GM23248 (cell line): ENCODE data around the gene TCP11. TPM values are rescaled to one million over a fixed set of nuclear protein-coding genes. Genes with fewer than 3 reads are reported as not detected.
A peak's percentile ranks its signal among the peaks of the same experiment; 100 is the strongest.
"Not testable (repeated sequence)": the region's sequence is repeated elsewhere in the genome, so short reads cannot be mapped to it uniquely, and the experiment has no call there.

Source experiments
- DNase-seq: peaks from one replicate; pipeline ENCODE4 v3.0.0-alpha.2; 2015
- H2AFZ ChIP-seq: fragments of 200-600 bp; sonication (generic); 2 replicates; pipeline ENCODE4 v1.6.1; 2016; ENCODE audit warnings: antibody characterized with exemption
- H3F3A ChIP-seq: fragments of 200-600 bp; sonication (generic); 2 replicates; pipeline ENCODE4 v1.6.1; 2016; ENCODE audit warnings: mild to moderate bottlenecking, antibody characterized with exemption, mixed run types; ENCODE audit not compliant: insufficient read depth
- H3K27ac ChIP-seq: fragments of 200-600 bp; sonication (generic); 2 replicates; pipeline ENCODE4 v1.5.1; 2016; ENCODE audit warnings: mild to moderate bottlenecking
- H3K27me3 ChIP-seq: fragments of 200-600 bp; sonication (generic); replicated peaks from 2 replicates; pipeline ENCODE4 v1.6.1; 2016; ENCODE audit warnings: mild to moderate bottlenecking; ENCODE audit not compliant: insufficient read depth
- H3K36me3 ChIP-seq: fragments of 200-600 bp; sonication (generic); 2 replicates; pipeline ENCODE4 v1.6.1; 2016; ENCODE audit warnings: low read depth, mild to moderate bottlenecking
- H3K4me1 ChIP-seq: fragments of 200-600 bp; sonication (generic); 2 replicates; pipeline ENCODE4 v1.6.1; 2016; ENCODE audit warnings: mild to moderate bottlenecking; ENCODE audit not compliant: insufficient read depth
- H3K4me2 ChIP-seq: fragments of 200-600 bp; sonication (generic); one replicate; pipeline ENCODE4 v1.6.1; 2016; ENCODE audit warnings: mild to moderate bottlenecking; ENCODE audit not compliant: unreplicated experiment
- H3K4me3 ChIP-seq: fragments of 200-600 bp; sonication (generic); 2 replicates; pipeline ENCODE4 v1.5.1; 2016; ENCODE audit warnings: mild to moderate bottlenecking
- H3K79me2 ChIP-seq: fragments of 200-600 bp; sonication (generic); 2 replicates; pipeline ENCODE4 v1.6.1; 2016; ENCODE audit warnings: mild to moderate bottlenecking; ENCODE audit not compliant: insufficient read depth
- H3K9ac ChIP-seq: fragments of 200-600 bp; sonication (generic); 2 replicates; pipeline ENCODE4 v1.6.1; 2016; ENCODE audit warnings: mild to moderate bottlenecking
- H3K9me2 ChIP-seq: fragments of 200-600 bp; sonication (generic); 2 replicates; pipeline ENCODE4 v1.6.1; 2016; ENCODE audit warnings: mixed run types, mild to moderate bottlenecking, moderate library complexity; ENCODE audit not compliant: insufficient read depth
- H3K9me3 ChIP-seq: fragments of 200-600 bp; sonication (generic); one replicate; pipeline ENCODE4 v1.6.1; 2017; ENCODE audit warnings: low read depth
- H4K20me1 ChIP-seq: fragments of 200-600 bp; sonication (generic); 2 replicates; pipeline ENCODE4 v1.6.0; 2016; ENCODE audit not compliant: insufficient read depth
- EZH2 ChIP-seq: fragments of 200-600 bp; sonication (generic); IDR thresholded peaks from 2 replicates; pipeline ENCODE4 v1.6.1; 2018; ENCODE audit warnings: antibody characterized with exemption, mild to moderate bottlenecking; ENCODE audit not compliant: insufficient read depth, poor library complexity, severe bottlenecking
- EZH2phosphoT487 ChIP-seq: fragments of 200-600 bp; sonication (generic); IDR thresholded peaks from 2 replicates; pipeline ENCODE4 v1.6.1; 2018; ENCODE audit warnings: antibody characterized with exemption, moderate library complexity, mild to moderate bottlenecking, low read depth; ENCODE audit not compliant: insufficient read depth
- WGBS, 2 experiments: methylation state at CpG; one replicate each; pipeline ENCODE4 v1.1.6; 2015 to 2017; ENCODE audit warnings: low lambda C conversion rate in 2 of 2, low coverage in 1 of 2; ENCODE audit errors: missing lambda C conversion rate in 2 of 2; 5-methylcytosine and 5-hydroxymethylcytosine counted together
- in situ Hi-C: fragments of 300-500 bp; cut with MboI; formaldehyde crosslinking; loops from 2 replicates; pipeline ENCODE4 v1.15.0; 2020
- polyA plus RNA-seq: library from polyadenylated mRNA; unstranded; fragments of >200 nt; fragmentation: Nextera tagmentation; extraction: Ambion mirVana; gene quantifications from 2 replicates; pipeline ENCODE4 v1.2.1, GENCODE V29; 2016
- total RNA-seq: library from RNA; depleted of rRNA; stranded (reverse); fragments of >200 nt; shearing (Covaris generic); gene quantifications from 2 replicates; pipeline ENCODE4 v1.2.3, GENCODE V29; 2014

Gene TCP11
- total and polyA plus RNA-seq, 2 experiments from 2014 or later: not detected

DNA sequence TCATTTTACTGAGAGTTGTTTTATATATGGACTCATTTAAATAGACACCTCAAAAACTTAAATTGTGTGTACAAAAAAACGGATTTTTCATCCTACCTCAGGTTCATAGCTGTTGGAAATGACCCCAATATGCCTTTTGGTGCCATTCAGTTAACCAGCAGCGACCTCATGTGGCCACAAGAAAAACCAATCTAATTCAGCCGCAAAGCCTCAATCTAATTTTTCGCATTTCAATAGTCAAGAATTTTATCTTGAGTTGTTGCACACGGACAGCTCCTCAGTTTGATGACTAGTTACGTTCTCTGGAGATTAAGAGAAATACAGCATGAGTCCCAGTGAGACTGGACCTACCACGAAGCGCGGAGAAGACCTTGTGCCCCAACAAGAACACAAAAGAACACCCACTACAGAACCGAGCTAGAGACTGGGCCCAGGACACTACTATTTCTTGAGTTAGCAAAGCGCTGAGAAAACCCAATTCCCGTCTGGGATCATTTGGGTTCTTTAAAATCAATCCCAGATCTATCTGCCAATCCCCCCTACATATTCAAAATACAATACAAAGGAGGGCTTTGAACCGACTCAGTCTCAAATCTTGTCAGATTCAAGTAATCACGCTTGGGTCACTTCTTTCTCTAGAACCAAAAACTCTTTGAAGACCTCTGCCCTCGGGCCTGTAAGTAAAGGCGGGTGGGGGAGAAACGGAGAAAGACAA, 1.1 kb downstream of the TCP11 start:
- Histone ChIP-seq H3K9me2 (no peaks in the 10 kb centered on the region), H3F3A (peaks cover 4% of the 10 kb centered on the region; the same call in 1 of the 2 replicates), H3K9me3 (no peaks in the 10 kb centered on the region), H4K20me1 (no peaks in the 10 kb centered on the region), H3K27ac (no peak overlapping the region), H3K79me2 (no peaks in the 10 kb centered on the region), H3K27me3 (no peaks in the 10 kb centered on the region), H3K36me3 (no peaks in the 10 kb centered on the region), H2AFZ (peak overlapping the region; percentile 51; the same call in 1 of the 2 replicates), H3K9ac (no peak overlapping the region), H3K4me3 (no peak overlapping the region), H3K4me2 (no peak overlapping the region), H3K4me1 (peaks cover 10% of the 10 kb centered on the region)
- TF ChIP-seq EZH2: no peak
- no peak for TF ChIP-seq EZH2phosphoT487
- peak; percentile 74 for DNase-seq
- in situ Hi-C loops: loop anchor here (10.0 kb wide), 2 partner anchors 65 to 155 kb away; no protein-coding TSS in a partner anchor
- 34 to 35% methylated on average over 17 of the region's 17 CpGs for WGBS, 2 experiments

DNA sequence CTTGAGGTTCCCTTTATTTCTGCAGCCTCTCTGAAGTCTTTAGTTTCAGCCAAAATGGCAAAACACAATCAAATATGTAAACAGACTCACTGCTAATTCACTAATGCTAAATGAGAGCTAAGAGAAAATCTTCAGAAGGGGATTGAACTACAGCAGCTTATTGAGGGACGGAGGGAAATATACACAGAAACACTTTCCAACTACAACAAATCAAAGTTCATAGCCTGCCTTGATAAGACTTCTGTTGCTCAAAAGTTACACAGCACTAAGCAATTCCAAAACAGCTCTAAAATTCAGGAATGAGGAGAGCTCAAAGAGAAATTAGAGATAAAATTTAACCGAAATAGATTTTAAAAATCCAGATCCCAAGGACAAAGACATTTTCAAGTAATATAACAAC, 1.7 kb downstream of the TCP11 start:
- no peaks in the 10 kb centered on the region for H3K9me3 ChIP-seq
- WGBS, 2 experiments: 57 to 59% methylated on average over 2 of the region's 2 CpGs
- H3K9ac ChIP-seq: no peak overlapping the region
- no peak overlapping the region for H3K4me3 ChIP-seq
- H3K79me2 ChIP-seq: no peaks in the 10 kb centered on the region
- no peak overlapping the region for H3K27ac ChIP-seq
- peaks cover 10% of the 10 kb centered on the region for H3K4me1 ChIP-seq
- H3K27me3 ChIP-seq: no peaks in the 10 kb centered on the region
- H3F3A ChIP-seq: peaks cover 4% of the 10 kb centered on the region; the same call in 1 of the 2 replicates
- no peaks in the 10 kb centered on the region for H4K20me1 ChIP-seq
- H3K9me2 ChIP-seq: no peaks in the 10 kb centered on the region
- H2AFZ ChIP-seq: no peak overlapping the region
- TF ChIP-seq EZH2 (no peak), EZH2phosphoT487 (no peak)
- in situ Hi-C loops: loop anchor here (10.0 kb wide), 1 partner anchor 155 kb away; no protein-coding TSS in a partner anchor
- DNase-seq: no peak
- H3K36me3 ChIP-seq: no peaks in the 10 kb centered on the region
- H3K4me2 ChIP-seq: no peak overlapping the region

DNA sequence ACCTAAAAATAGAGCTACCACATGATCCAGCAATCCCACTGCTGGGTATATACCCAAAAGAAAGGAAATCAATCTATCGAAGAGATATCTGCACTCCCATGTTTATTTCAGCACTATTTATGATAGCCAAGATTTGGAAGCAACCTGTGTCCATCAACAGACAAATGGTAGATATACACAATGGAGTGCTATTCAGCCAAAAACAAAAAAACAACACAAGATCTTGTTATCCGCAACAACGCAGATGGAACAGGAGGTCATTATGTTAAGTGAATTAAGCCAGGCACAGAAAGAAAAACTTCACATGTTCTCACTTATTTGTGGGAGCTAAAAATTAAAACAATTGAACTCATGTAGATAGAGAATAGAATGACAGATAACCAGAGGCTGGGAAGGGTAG, 2.9 kb downstream of the TCP11 start:
- not testable (repeated sequence) for H3K9ac ChIP-seq, H3K9me2 ChIP-seq, H3K9me3 ChIP-seq, H3K4me3 ChIP-seq, H3F3A ChIP-seq, H3K79me2 ChIP-seq, H3K4me1 ChIP-seq, H4K20me1 ChIP-seq, H3K36me3 ChIP-seq, DNase-seq, H2AFZ ChIP-seq, H3K4me2 ChIP-seq, H3K27me3 ChIP-seq, H3K27ac ChIP-seq
- whole genome bisulfite sequencing, 2 experiments: 82 to 91% methylated on average over 3 of the region's 3 CpGs
- in situ Hi-C loops: loop anchor here (10.0 kb wide), 1 partner anchor 153 kb away; no protein-coding TSS in a partner anchor

DNA sequence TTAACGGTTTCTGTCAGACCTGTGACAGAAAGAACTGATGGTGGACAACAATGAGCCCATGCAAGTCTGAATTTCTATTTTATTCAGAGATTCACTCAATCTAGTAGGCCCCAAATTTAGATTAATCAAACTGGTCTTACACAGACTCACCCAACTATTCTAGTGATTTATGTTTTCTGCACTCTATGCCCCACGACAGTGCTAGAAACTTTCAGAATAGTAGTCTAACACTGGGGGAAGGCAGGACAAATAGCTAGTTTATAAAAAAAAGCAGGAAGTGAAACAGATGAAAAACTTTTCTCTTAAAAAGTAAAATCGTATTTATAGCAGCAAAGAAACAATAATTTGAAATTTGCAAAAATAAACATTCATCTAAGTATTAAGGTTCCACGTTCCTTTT, 5.0 kb downstream of the TCP11 start:
- DNase-seq: no peak
- no peaks in the 10 kb centered on the region for H3K9me2 ChIP-seq
- H4K20me1 ChIP-seq: no peaks in the 10 kb centered on the region
- in situ Hi-C loops: loop anchor here (10.0 kb wide), 1 partner anchor 151 kb away; no protein-coding TSS in a partner anchor
- H3K36me3 ChIP-seq: no peaks in the 10 kb centered on the region
- 41 to 47% methylated on average over 3 of the region's 4 CpGs for WGBS, 2 experiments
- H3K9me3 ChIP-seq: no peaks in the 10 kb centered on the region
- peaks cover 4% of the 10 kb centered on the region; the same call in 1 of the 2 replicates for H3F3A ChIP-seq
- H2AFZ ChIP-seq: peak overlapping the region; percentile 37
- H3K4me1 ChIP-seq: no peaks in the 10 kb centered on the region
- H3K79me2 ChIP-seq: no peaks in the 10 kb centered on the region
- TF ChIP-seq EZH2phosphoT487: no peak
- TF ChIP-seq EZH2: no peak
- H3K4me2 ChIP-seq: no peak overlapping the region
- H3K27ac ChIP-seq: no peak overlapping the region
- no peaks in the 10 kb centered on the region for H3K27me3 ChIP-seq
- H3K4me3 ChIP-seq: no peak overlapping the region
- H3K9ac ChIP-seq: no peak overlapping the region
